ENCODE data around the gene AHCYL1.

Gene AHCYL1

GRCh38 chr1:110043016-110043415, 58.5 kb downstream of the AHCYL1 start:
- DNase-seq, result no peak

DNA sequence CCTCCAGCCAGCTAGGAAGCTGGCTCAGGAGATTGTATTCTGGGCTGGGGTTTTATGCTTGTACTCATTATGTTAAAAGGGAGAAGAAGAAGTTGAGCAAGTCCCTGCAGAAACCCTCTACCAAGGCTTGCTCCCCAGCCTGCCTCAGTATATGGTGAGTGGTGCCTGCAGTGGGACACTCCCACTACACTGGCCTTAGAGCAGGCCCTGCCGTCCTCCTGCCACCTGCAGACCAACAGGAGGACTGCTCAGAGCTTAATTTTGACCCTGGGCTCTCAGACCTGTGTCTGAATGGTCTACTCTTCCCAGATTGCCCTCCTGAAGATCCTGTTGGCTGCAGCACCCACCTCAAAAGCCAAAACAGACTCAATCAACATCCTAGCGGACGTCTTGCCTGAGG, 62.9 kb downstream of the AHCYL1 start:
- DNase-seq, result no peak

- no peak for DNase-seq
Measured at GRCh38 chr1:110048240-110048639, 63.7 kb downstream of the AHCYL1 start.

- DNase-seq, result no peak
Measured at GRCh38 chr1:110048923-110049601, 64.5 kb downstream of the AHCYL1 start.

DNA sequence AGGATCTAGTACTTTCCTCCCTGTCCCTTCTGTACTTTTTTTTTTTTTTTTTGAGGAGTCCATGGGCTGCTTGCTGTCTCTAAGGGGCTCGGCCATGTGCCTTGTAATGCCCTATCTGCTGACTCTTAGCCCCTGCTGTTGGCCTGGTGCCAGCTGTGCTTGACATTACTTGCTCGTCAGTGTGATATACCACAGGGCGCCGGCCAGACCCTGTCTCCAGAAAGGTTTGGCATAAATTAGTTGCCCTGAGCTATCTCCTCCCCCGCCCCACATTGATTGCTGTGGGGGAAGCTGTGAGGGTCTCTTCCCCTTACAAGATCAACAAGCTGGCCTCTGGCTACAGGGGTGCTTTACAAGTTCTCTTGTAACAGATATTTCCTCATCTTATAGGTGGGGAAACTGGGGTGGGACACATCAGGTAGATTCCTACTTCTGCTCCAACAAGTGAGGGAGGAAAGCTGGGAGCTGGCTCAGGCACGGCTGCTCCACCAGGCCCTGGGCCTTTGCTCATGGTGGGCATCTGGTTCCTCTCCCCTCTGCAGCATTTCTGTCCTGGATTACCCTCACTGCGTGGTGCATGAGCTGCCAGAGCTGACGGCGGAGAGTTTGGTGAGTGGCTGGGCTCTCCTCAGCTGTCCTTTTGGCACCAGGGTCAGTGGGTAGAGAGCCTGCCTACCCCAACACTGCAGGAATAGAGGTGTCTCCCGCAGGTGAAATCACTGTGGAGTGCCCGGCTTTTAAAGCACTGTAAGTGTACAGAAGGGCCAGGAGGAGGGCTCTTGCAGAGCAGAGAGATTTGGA, 65.4 kb downstream of the AHCYL1 start:
- DNase-seq, result no peak

GRCh38 chr1:110050602-110051261, 66.2 kb downstream of the AHCYL1 start:
- no peak for DNase-seq

DNA sequence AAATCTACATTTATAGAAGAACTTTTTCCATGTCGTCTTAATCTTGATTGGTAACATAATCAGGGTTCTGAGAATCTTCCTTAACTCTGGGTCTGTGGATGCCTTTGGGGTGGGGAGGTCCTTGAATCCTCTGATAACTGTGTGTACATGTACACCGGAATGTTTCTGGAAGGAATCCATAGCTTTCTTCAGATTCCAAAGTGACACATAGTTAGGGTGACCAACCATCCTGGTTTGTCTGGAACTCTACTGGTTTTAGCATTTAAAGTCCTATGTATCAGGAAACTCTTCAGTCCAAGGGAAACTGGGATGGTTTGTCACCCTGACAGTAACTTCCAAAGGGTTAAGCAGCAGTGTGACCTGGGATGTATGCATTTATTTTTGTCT, 66.7 kb downstream of the AHCYL1 start:
- DNase-seq, result no peak

DNA sequence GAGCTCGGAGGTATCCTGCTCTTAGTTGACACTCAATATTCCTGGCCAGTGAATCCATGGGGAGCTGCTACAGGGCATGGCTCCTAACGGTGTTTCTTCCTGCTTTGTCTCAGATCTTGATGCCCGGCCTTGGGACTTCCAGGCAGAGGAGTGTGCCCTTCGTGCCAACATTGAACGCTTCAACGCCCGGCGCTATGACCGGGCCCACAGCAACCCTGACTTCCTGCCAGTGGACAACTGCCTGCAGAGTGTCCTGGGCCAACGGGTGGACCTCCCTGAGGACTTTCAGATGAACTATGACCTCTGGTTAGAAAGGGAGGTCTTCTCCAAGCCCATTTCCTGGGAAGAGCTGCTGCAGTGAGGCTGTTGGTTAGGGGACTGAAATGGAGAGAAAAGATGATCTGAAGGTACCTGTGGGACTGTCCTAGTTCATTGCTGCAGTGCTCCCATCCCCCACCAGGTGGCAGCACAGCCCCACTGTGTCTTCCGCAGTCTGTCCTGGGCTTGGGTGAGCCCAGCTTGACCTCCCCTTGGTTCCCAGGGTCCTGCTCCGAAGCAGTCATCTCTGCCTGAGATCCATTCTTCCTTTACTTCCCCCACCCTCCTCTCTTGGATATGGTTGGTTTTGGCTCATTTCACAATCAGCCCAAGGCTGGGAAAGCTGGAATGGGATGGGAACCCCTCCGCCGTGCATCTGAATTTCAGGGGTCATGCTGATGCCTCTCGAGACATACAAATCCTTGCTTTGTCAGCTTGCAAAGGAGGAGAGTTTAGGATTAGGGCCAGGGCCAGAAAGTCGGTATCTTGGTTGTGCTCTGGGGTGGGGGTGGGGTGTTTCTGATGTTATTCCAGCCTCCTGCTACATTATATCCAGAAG, 69.2 kb downstream of the AHCYL1 start:
- DNase-seq, result peak; percentile 43

DNA sequence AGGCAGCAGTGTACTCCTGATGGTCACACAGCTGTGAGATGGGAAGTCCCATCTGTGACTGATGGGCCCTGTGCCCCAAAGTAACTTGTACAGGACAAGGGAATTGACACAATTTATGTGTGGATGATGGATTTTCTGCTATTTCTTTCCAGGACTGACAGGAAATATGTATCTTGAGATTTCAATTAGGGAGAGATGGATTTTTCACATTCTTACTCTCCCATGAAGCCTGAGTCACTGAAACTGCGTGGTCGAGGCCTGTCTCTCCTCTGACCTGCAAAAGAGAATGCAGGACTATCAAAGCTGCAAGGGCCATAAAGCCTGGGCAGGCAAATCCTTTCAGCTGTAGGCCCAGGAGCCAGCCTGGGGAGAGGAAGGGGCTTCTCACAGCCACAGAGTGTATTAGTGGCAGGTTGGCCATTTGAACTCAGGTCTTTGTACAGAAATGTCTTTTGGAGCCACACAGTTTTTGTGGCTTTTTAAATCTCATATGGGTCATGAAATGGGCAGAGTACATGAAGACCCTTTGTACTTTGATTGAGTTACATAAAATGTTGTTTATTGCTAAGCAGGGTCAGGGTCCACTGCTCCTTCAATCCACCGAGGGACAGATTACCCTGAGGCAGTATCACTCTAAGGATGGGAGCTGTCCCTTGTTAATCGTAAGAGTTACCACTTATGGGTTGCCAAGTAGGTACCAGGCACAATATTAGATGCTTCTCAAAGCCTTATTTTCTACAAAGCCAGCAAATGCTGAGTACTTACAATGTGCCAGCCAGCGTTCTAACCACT, 71.1 kb downstream of the AHCYL1 start:
- no peak for DNase-seq

- no peak for DNase-seq
Measured at GRCh38 chr1:110056285-110056683, 71.7 kb downstream of the AHCYL1 start.

GRCh38 chr1:110056776-110057175, 72.2 kb downstream of the AHCYL1 start:
- DNase-seq, result no peak

- no peak for DNase-seq
Measured at GRCh38 chr1:110057963-110058518, 73.5 kb downstream of the AHCYL1 start.

DNA sequence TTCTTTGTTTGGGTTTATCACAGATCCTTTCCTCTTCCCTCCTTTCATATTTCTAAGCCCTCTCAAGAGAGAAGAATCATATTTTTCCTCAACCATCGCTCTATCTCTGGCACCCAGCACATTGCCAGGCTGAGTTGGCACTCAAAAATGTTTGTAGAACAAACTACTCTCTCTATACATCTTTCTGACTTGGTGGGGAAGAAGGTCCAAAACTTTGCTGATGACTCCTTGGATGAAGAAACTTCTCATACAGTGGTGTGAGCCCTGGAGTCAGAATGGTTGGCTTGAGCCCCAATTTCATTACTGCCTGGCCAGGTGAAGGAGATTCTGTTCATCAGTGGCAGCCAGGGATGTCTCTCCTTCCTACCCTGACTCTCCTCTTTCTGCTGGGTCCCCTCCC, 74.0 kb downstream of the AHCYL1 start:
- DNase-seq, result no peak

DNA sequence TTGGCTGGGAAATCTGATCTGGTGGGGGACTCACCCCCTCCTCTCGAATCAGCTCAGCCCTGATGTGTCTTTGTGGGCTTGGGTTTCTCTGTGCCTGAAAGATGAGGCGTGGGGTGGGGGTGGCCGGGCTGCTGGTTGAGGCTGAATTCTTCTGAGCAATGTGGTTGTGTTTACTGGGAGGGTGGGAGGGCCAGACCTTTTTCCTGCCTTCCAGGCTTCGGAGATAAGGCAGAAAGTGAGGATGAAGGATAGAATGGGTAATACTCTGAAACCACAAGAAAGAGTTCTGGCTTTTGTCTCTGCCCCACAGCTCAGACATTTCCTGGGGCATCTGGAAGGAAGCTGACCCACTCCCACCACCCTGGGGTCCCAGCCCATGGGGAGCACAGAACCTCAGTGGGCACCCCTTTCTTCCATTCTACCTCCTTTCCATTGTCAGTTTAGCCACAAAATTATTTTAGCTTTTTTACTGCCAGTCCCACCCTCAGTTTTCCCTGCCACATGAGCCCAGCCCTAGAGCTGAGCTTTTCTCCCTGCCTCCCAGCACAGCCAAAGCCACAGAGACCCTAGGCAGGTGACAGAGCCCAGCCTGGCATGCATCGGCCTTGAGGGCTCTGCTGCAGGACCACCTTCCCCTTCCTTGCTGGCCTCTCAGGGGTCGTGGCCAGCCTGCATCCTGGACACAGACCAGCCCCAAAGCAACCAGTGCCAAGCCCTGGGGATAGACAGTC, 74.7 kb downstream of the AHCYL1 start:
- DNase-seq, result no peak

GRCh38 chr1:110060034-110060661, 75.6 kb downstream of the AHCYL1 start:
- peak; percentile 64 for DNase-seq

DNA sequence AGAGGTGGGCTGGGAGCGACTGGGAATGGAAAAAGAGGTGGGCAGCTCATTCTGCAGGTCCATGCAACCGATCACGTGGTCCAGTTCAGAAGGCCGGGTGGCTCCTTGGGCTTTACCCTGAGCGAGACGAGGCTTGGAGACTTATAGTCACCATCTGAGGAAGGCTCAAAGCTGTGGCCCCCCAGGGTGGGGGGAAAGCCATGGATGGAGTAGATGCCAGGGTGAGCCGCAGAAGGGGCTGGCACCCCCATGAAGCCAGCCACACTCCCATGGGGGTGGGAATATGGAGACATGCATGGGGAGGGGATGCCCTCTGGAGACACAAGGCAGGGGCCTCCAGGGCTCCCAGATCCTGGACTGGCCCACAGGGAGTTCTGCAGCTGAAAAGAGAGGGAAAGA, 76.1 kb downstream of the AHCYL1 start:
- no peak for DNase-seq

- DNase-seq, result no peak
Measured at GRCh38 chr1:110061341-110061740, 76.8 kb downstream of the AHCYL1 start.

- DNase-seq, result no peak
Measured at GRCh38 chr1:110062612-110063011, 78.0 kb downstream of the AHCYL1 start.

DNA sequence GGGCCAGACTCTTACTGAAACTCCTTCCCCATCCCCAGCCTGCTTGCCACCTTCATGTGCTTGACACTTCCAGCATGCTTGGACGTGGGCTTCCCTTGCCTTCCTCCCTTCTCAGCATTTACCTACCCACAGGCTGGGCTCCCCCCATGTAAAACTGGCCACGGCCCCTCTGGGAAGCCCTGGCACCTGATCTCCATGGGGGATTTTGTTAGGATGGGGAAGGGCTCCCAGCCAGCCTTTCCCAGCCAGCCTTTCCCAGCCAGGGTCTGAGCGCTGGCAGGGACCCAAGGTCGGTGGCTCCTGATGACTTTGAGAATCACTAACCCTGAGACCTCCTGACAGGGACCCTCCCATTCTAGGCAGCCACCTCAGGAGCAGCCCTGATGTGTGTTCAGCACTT, 79.2 kb downstream of the AHCYL1 start:
- DNase-seq, result no peak

- DNase-seq, result no peak
Measured at GRCh38 chr1:110064576-110065337, 80.2 kb downstream of the AHCYL1 start.
